Measurements from ENCODE around the gene RBBP6.

RBBP6 gene

GRCh38 chr16:24523569-24523968, 15.8 kb upstream of the RBBP6 start:
- DNase-seq (ENCODE audit: low spot score): no peak

- DNase-seq (ENCODE audit: low spot score): no peak
These were observed 14.3 kb upstream of the RBBP6 start for GRCh38 chr16:24524855-24525677.

- no peak for DNase-seq (ENCODE audit: low spot score)
These were observed 13.3 kb upstream of the RBBP6 start for GRCh38 chr16:24525970-24526559.

- no peak for DNase-seq (ENCODE audit: low spot score)
These were observed 12.5 kb upstream of the RBBP6 start for GRCh38 chr16:24526701-24527495.

- no peak for DNase-seq (ENCODE audit: low spot score)
These were observed 8.2 kb upstream of the RBBP6 start for GRCh38 chr16:24531166-24531565.

GRCh38 chr16:24534620-24535019, 4.7 kb upstream of the RBBP6 start:
- DNase-seq (ENCODE audit: low spot score): no peak

- DNase-seq (ENCODE audit: low spot score): no peak
These were observed 3.5 kb upstream of the RBBP6 start for GRCh38 chr16:24535827-24536226.

- no peak for DNase-seq (ENCODE audit: low spot score)
These were observed 2.7 kb upstream of the RBBP6 start for GRCh38 chr16:24536671-24537070.

- DNase-seq (ENCODE audit: low spot score): no peak
These were observed 1.7 kb upstream of the RBBP6 start for GRCh38 chr16:24537474-24538337.

- no peak for DNase-seq (ENCODE audit: low spot score)
These were observed 541 bp upstream of the RBBP6 start for GRCh38 chr16:24538756-24539294.

GRCh38 chr16:24539850-24540601, 660 bp downstream of the RBBP6 start:
- peak; percentile 58 for DNase-seq (ENCODE audit: low spot score)

GRCh38 chr16:24540602-24541210, 1.3 kb downstream of the RBBP6 start:
- DNase-seq (ENCODE audit: low spot score): peak; percentile 25

- no peak for DNase-seq (ENCODE audit: low spot score)
These were observed 2.0 kb downstream of the RBBP6 start for GRCh38 chr16:24541233-24541933.

GRCh38 chr16:24543949-24544348, 4.6 kb downstream of the RBBP6 start:
- DNase-seq (ENCODE audit: low spot score): no peak

GRCh38 chr16:24544640-24545039, 5.3 kb downstream of the RBBP6 start:
- no peak for DNase-seq (ENCODE audit: low spot score)

GRCh38 chr16:24550295-24550694, 10.9 kb downstream of the RBBP6 start:
- DNase-seq (ENCODE audit: low spot score): no peak

GRCh38 chr16:24552705-24553246, 13.4 kb downstream of the RBBP6 start:
- DNase-seq (ENCODE audit: low spot score): no peak

- DNase-seq (ENCODE audit: low spot score): no peak
These were observed 14.6 kb downstream of the RBBP6 start for GRCh38 chr16:24553983-24554382.

- DNase-seq (ENCODE audit: low spot score): no peak
These were observed 16.0 kb downstream of the RBBP6 start for GRCh38 chr16:24555346-24555872.
